COLO668 (cell line): ENCODE measurements around the gene NIT1.

ENCODE experiments used
- DNase-seq: peaks from one replicate; lab custom pipeline; 2025; ENCODE audit not compliant: unreplicated experiment; lab: John Stamatoyannopoulos, UW

NIT1 gene

DNA sequence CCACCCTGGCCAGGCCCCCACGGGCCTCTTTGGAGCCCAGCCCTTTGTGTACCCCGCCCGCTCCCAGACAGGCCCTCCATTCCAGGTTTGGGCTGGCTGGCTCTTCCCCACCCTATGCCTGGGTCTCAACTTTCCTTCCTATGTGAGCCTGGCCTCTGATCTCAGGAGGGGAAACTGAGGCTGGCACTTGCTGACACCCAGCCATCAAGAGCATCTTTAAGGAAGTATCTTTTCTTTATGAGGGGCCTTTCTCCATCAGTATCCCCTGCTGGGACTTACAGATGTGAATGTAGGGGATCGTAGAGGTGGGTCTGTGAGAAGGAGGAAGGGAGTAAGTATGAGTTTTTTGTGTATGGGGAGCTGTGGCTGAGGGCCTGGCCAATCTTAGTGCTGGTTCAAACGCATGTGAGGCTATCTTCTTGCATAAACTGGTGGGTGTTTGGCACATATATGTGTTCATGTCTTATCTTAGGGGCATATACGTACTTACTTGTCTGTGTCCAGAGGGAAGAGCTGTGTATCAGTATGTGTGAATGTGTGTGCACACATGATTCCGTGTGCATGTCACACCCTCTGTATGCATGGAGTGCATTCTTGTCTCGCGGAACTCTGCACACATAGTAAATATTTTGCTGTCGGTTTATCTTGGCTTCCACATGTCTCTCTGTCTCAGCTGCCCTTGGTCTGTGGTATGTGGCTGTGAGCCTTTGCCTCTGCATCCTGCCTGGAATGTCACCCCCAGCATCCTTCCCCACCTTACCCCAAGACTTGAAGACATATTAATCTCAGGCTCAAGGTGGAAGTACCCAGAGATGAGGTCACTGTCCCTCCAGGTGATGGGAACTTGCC, 33.9 kb upstream of the NIT1 start:
- DNase-seq: no peak

DNA sequence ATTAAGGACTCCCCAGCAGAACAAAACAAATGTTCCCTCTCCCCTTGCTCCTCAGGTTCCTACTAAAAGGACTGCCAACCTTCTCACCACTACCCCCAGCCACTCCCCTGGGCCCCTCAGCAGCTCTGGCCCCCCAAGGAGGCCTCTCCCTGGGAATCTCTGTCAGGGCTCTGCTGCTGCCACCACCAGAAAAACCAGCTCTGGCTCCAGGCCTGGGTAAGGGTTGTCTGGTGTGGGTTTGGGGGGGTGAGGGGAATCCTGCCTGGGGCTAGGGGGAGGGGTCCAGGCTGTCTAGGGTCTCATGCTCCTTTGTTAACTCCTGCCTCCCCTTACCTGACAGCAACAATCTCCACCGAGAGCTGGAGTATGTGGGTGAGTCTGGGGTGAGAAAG, 33.3 kb upstream of the NIT1 start:
- DNase-seq: no peak

DNA sequence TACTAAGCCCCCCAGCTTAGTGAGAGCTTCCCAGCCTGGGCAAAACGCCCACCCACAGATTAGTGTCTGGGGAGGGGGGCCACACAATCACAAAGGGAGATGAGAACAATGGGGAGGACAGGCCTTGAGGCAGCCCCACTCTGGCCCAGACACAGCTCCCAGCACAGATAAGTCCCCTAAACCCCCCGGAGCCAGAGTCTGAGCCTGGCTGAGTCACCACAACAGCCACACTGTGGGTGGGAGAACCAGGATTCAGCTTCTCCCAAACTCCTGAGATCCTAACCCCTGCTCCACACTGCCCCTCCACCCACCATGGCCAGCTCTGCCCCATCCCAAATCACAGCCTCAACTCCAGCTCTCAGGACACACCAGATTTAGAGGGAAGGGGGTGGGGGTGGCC, 32.7 kb upstream of the NIT1 start:
- DNase-seq: no peak

DNA sequence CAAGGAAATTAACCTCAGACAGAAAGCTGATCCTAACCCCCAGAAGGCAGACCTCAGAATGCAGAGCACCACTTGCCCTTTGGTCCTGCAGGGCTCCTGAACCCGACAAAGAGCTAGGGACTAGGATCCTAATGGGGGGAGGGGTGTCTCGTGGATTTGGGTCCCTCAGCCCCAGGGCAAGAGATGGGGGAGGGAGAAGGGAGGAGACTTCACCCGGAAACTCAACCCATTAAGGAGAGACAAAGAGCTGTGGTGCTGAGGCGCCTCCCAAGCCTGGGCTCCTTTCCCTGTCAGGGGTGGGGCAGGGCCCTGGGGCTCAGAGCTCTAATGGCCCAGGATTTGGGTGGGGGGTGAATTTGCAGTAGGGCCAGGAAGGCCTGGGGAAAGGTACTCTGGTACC, 31.4 kb upstream of the NIT1 start:
- no peak for DNase-seq

DNA sequence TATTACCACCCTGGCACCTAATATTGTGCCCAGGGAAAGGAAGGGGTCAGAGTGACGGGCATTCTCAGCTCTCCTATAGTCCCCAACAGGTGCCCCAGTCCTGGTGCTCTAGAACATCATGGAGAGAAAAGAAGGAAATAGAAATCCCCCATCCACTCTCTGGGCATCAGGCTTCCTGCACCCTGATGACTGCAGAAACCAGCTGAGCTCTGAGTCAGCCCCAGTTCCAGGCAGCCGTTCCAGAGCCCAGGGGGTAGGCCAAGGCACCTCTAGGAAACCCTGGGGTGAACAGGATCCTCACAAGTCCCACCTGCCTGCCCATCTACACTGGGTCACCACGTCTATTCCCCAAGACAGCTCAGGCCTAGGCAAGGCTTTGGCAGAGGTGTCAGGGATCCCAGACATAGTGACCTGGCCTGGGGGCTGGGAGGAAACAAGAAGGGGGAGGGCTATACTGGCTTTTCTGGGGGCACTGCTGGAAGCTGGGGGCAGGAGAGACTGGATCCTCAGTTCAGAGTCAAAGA, 29.3 kb upstream of the NIT1 start:
- DNase-seq: no peak

DNA sequence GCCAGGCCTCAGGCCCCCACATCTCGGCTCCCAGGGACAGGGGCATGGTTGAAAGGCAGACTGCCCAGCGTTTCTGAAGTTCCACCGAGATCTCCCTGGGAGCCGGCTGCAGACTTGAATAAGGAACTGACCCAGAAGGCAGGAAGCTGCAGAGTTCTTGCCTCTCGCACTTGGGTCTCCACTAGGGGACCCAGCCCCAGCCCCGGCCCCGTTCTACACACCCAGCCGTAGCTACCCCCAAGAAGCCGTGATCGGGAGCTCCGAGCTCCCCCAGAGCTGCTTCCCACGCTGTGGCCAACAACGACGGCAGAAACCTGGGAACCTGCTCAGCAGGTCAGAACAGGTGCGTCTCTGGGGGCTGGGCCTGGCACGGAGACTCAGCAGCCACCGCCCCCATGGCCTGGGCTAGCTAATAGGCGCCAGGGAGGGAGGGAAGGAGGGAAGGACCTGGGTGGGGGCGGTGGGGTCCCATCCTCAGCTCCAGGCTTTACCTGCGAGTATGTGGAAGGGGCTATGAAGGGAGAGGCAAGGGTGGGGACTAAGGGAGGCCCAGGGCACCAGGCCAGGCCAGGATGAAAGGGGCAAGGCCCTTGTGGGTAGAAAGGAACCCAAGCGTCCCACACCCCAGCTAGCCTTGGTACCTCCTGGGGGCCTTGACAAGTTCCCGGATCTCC, 28.5 kb upstream of the NIT1 start, which contains the start of gene NECTIN4:
NECTIN4 (minus strand) TSS at position 308 of the 674 bp plus-strand sequence; CDS start at position 46, 262 bp downstream.
- DNase-seq: peak; percentile 21

DNA sequence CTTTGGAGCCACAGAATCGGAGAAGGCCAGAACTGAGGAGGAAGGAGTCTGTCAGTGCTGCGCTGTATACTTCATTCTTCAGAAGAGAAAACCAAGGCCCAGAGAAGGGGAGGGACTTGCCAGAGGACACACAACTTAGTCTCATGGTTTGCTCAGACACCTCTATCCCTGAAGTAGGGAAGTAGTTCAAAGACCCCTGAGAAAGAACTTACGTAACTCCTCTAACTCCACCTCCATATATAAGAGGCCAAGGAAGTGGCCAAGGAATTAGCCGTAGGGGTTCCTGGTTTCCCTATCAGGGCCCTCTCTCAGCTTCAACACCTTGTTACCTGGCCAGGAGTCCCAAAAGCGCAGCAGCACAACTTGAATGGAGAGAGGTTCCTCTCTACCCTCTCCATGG, 28.0 kb upstream of the NIT1 start:
- DNase-seq: no peak

DNA sequence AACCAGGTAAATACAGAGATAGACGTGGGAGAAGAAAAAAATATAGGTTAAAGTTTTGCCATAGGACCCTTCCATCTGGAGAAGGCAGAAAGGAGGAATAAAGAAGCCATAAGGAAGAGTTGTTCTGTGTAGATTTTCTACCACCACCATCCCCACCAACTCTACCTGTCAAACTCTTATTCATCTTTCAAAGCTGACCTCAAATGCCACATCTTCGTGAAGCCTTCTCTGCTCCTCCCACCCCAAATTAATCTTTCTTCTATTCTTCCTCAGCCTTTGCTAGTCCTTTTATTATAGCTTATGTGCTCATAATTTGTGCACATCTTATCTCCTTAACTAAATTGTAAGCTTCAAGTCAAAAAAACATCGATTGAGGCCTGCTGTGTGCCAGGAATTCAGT, 27.3 kb upstream of the NIT1 start:
- no peak for DNase-seq

DNA sequence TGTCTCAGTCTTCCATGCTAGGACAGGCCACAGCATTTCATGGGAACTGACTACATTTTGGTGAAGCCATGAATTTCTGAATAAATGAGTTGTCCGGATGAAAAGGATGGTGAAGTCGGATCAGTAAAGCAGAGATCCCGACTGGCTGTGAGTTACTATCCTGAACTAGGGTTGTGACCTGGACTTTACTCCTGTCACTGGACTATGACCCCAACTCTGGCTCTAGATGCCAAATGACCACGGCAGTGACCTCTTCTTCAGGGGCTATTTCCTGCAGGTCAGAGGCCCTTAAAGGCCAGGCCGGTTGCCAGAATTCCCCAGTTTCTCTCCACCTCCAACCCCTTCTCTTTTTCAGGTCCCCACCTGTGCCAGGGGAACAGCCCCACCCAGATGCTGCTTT, 26.8 kb upstream of the NIT1 start:
- no peak for DNase-seq

DNA sequence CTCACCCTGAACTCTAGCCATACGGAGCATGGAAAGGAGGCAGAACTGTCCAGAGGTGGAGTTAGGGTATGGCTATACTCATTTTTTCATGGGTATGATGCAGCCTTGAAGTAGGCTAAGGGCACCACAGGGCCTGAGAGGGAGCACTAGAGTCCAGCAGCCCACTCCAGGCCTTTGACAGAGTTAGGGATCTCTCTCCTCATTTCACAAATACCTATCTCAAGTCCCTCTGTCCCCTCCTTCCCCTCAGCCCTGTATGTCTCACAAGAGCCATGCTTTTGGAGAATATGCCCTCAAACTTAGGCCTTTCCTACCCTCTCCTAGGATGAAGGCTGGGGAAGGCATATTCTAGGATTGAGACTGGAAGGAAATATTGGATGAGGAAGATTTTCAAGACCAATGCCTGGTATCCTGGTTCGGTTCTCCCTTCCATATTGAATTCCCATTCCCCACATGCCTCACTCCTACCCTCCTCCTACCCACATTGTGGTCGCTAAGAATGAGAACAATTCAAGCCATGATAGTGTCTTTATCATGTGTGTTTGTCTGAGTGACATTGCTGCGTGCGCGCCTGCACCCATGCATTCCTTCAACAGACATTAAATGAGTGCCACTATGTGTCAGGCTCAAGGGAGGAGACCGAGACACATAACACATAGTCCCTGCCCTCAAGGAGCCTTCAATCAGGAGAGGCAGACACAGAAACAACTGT, 26.0 kb upstream of the NIT1 start:
- DNase-seq: no peak

DNA sequence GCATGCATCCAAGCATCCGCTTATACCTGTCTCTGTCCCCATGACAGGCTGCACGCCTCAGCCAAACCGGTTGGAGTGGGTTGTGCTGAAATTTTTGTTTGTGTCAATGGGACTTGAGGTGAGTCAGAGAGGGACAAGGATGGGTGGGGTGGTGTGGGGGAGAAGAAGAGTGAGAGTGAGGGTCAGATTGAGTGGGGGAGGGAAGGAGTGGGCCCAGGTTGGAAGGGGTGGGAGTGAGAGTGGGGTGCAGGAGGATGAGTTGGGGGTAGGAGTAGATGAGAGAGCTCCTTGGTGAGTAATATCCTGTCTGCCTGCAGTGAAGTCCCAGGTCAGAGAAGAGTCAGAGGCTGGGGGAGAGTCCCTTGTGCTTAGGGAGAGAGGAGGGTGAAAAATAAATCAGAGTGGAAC, 25.3 kb upstream of the NIT1 start:
- DNase-seq: no peak

DNA sequence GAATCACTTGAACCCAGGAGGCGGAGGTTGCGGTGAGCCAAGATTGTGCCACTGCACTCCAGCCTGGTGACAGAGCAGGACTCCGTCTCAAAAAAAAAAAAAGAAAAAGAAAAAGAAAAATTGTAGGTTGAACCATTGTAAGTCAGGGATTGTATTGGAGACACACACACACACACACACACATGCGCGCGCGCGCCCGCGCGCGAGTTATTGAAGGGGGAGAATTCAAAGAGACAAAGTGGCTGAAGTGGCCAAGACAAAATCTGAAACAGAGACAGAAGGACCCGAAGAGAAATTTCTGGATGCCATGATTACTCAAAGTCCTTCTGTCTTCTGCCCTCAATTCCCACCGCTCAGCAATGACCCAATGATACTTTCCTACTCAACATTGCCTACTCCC, 23.4 kb upstream of the NIT1 start:
- no peak for DNase-seq

DNA sequence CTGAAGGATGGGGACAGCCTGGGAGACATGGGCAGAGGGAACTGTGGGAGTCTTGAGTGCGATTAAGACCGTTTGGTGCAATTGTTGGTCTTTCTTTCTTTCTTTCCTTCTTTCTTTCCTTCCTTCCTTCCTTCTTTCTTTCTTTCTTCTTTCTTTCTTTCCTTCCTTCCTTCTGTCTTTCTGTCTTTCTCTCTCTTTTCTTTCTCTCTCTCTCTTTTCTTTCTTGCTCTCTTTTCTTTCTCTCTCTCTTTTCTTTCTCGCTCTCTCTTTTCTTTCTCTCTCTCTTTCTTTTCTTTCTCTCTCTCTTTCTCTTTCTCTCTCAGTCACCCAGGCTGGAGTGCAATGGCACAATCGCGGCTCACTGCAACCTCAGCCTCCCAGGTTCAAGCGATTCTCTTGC, 22.7 kb upstream of the NIT1 start:
- DNase-seq: no peak

DNA sequence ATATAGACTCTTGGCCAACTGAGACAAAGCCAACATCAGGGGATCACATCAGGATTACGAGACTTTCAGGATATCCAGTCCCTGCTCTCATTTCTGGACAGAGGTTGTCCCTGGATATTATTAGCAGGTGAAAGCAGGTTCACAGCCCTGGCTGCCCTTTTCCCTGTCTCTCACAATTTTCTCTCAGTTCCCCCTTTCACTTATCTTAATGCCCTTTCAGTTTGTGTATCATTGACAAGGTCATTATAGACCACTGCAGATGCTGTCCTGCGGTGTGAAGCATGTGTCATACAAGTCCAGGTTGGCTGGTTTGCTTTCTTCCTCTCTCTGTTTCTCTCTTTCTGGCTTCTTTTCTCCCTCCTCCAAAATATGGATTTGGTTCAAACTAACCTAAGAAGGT, 21.9 kb upstream of the NIT1 start:
- DNase-seq: no peak

DNA sequence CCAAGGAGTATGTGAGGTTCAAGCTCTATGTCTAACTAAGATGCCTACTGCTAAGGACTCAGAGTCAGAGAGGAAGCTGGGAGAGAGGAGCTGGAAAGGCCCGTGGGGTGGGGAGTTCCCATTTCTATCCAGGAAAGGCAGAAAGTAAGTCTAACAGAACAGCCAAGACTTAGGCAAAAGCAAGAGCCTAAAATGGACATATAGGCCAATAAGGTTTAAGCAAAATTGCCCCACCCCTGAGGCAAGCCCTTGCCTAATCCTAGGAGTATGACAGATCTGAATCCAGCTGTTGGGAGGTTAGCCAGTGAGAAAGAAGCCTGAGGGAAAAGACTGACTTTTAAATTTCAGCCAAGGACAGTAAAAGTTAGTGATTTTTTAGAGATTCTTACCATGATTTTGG, 21.4 kb upstream of the NIT1 start:
- no peak for DNase-seq

DNA sequence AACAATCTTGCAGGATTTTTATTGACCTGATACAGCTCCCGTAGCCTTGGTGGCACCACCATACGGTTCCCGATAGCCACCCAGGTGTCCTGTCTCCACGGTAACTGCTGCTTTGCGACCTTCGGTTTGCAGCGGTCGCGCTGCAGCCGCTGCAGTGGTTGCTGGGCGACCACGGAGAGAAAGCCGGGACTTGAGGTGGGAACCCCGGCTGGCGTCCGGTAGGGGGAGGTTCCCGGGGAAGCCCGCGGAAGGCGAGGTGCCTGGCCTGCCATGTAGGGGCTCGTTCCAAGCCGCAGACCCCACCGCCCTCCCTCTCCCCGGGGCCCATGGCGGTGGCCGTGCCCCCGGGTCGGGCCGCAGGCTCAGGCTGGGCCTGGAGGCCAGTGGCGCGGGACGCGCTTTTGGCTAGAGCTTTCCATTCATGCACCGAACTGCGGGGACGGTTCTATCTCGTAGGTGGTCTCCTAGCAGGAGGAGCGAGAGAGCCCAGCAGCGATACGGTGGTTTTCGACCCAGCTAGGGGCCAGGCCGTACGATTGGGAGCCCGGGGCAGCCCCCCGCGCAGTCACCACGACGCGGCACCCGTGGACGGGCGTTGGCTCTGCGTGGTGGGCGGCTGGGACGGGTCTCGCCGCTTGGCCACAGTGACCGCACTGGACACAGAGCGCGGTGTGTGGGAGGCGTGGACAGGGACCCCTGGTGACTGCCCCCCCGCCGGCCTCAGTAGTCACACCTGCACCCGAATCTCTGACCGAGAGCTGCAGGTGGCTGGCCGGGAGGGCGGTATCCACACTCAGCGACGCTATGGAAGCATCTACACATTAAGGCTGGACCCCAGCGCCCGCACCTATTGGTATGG, 19.5 kb upstream of the NIT1 start, which contains the start of gene KLHDC9:
KLHDC9 (plus strand) TSS at position 152 of the 859 bp plus-strand sequence; CDS start at position 327, 175 bp downstream.
- DNase-seq: peak; percentile 96

DNA sequence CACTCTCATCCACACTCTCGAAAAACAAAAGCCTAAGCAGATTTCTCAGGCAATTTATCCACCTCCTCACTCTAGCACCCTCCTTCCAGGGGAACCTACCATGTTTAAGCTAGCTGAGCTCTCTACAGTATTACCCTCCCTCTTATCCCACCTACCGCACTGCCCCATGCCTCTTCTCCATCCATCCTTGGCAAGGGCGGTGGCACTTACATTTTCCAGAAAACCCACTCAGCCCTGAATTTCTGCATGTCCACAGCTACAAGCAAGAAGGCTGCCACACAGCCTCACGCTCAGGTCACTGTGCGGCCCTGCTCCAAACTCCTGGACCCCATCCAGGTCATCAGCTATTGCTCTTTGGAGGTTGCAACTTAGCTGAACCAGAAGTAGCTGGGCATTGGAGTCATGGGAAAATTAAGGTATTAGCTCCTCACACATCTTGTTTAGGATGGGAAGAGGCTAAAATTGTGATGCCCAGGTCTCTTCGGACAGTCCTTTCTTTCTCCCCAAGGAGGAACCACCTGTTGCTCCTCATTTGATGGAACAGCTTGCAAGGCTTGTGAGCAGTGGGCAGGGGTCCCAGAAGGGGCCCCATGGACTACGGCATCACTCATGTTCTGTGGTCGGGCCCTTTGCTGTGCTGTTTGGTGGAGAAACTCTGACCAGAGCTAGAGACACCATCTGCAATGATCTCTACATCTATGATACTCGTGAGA, 18.7 kb upstream of the NIT1 start:
- DNase-seq: no peak

DNA sequence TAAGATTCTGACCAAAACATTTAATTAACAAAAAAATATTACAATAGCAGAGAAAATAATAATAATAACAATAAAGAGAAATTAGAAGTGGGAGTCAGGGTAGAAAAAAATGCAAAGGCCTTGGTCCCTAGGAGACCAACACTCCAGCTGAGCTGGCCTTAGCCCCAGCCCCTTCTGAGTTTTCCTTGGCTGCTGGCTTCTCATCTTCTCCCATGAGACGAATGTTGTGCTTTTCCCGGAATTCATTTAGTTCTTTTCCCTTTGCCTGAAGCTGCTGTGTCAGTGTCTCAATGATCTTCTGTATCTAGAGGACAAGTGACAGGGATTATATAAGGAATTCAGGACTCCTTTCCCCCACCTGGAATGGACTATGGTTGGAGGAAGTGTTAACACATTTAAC, 17.3 kb upstream of the NIT1 start:
- DNase-seq: no peak

DNA sequence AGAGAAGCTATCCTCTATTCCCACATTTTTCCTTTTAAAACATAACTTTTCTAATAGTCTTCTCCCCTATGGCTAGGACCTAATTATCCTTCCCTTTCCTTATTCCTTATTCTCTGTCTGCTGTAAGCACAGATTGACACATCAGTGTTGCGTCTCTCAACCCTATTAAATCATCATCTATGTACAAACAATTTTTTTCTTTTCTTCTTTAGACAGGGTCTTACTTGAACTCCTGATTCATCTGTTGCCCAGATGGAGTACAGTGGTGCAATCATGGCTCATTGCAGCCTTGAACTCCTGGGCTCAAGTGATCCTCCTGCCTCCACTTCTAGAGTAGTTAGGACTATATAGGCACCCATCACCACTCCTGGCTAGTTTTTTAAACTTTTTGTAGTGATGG, 11.5 kb upstream of the NIT1 start:
- no peak for DNase-seq

DNA sequence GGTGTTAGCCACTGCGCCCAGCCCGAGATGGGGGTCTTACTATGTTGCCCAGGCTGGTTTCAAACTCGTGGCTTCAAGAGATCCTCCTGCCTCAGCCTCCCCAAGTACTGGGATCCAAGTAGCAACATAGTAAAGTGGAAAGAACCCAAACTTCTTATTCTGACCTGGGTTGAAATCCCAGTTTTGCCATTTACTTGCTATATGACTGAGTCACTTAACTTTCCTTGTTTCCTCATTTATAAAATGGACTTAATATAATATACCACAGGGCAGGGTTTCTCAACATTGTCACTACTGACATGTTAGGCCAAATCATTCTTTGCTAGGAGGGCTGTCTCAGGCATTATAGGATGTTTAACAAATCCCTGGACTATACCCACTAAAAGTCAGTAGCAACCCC, 6.8 kb upstream of the NIT1 start:
- no peak for DNase-seq
